Stimulated activated CD8-positive, alpha-beta memory T cell treated with anti-CD3 and anti-CD28 coated beads, Interleukin-2, amount 100 ng/mL, for 48 hours (primary cell): Measurements from ENCODE around the gene CLK4.

ENCODE experiments used
- DNase-seq, 2 donors: peaks; one replicate each; pipeline ENCODE4 v3.0.0-alpha.2; 2020; ENCODE audit warnings: low read depth in 2 of 2

The CLK4 gene

GRCh38 chr5:178554311-178554710, 72.5 kb downstream of the CLK4 start:
- DNase-seq = no peak

GRCh38 chr5:178553517-178553916, 73.3 kb downstream of the CLK4 start:
- DNase-seq = no peak
